ENCODE measurements around the gene NXPH3.

The NXPH3 gene

GRCh38 chr17:49576088-49576916 lies 631 bp downstream of the NXPH3 start:
- no peak for DNase-seq (ENCODE audit: low read depth)

- no peak for DNase-seq (ENCODE audit: low read depth)
These were observed 1.4 kb downstream of the NXPH3 start for GRCh38 chr17:49576917-49577649.

- DNase-seq (ENCODE audit: low read depth) = no peak
These were observed 1.9 kb downstream of the NXPH3 start for GRCh38 chr17:49577650-49577934.

- DNase-seq (ENCODE audit: low read depth) = no peak
These were observed 2.3 kb downstream of the NXPH3 start for GRCh38 chr17:49577963-49578362.

- no peak for DNase-seq (ENCODE audit: low read depth)
These were observed 2.7 kb downstream of the NXPH3 start for GRCh38 chr17:49578414-49578813.

- no peak for DNase-seq (ENCODE audit: low read depth)
These were observed 3.4 kb downstream of the NXPH3 start for GRCh38 chr17:49578952-49579500.

GRCh38 chr17:49579522-49579921 lies 3.9 kb downstream of the NXPH3 start:
- no peak for DNase-seq (ENCODE audit: low read depth)

GRCh38 chr17:49580055-49580721 lies 4.5 kb downstream of the NXPH3 start:
- no peak for DNase-seq (ENCODE audit: low read depth)

GRCh38 chr17:49580981-49581647 lies 5.4 kb downstream of the NXPH3 start:
- DNase-seq (ENCODE audit: low read depth) = no peak

- DNase-seq (ENCODE audit: low read depth) = no peak
These were observed 6.0 kb downstream of the NXPH3 start for GRCh38 chr17:49581648-49581998.

- no peak for DNase-seq (ENCODE audit: low read depth)
These were observed 6.5 kb downstream of the NXPH3 start for GRCh38 chr17:49582055-49582722.

GRCh38 chr17:49582789-49583188 lies 7.1 kb downstream of the NXPH3 start:
- DNase-seq (ENCODE audit: low read depth) = no peak

GRCh38 chr17:49583226-49583625 lies 7.6 kb downstream of the NXPH3 start:
- no peak for DNase-seq (ENCODE audit: low read depth)

GRCh38 chr17:49583889-49584288 lies 8.2 kb downstream of the NXPH3 start:
- DNase-seq (ENCODE audit: low read depth) = no peak

GRCh38 chr17:49585422-49586027 lies 9.9 kb downstream of the NXPH3 start:
- DNase-seq (ENCODE audit: low read depth) = no peak

GRCh38 chr17:49587366-49588073 lies 11.8 kb downstream of the NXPH3 start:
- DNase-seq (ENCODE audit: low read depth) = no peak

GRCh38 chr17:49588312-49588711 lies 12.6 kb downstream of the NXPH3 start:
- no peak for DNase-seq (ENCODE audit: low read depth)

GRCh38 chr17:49588726-49589576 lies 13.3 kb downstream of the NXPH3 start:
- no peak for DNase-seq (ENCODE audit: low read depth)

GRCh38 chr17:49589577-49589927 lies 13.9 kb downstream of the NXPH3 start:
- no peak for DNase-seq (ENCODE audit: low read depth)

GRCh38 chr17:49590874-49591273 lies 15.2 kb downstream of the NXPH3 start:
- DNase-seq (ENCODE audit: low read depth) = no peak
